ENCODE data around the gene RSPRY1. TPM values are rescaled to one million over a fixed set of nuclear protein-coding genes. Genes with fewer than 3 reads are reported as not detected.

The RSPRY1 gene
- total and polyA plus RNA-seq, 2 of the 4 experiments (the other 2 are of a cell fraction): 25.2 to 62.2 TPM

GRCh38 chr16:57242650-57243049 lies 56.5 kb downstream of the RSPRY1 start:
- Histone ChIP-seq H3K56ac (ENCODE audit: extremely low read depth, insufficient read depth, low read length) (no peak overlapping the region), H3K27ac (ENCODE audit: insufficient read depth, low read length) (no peak overlapping the region), H3K23ac (ENCODE audit: low read depth, low read length) (no peak overlapping the region), H2BK120ac (ENCODE audit: low read depth, low read length) (no peak overlapping the region), H3K4me2 (ENCODE audit: low read depth, low read length) (no peak overlapping the region), H3K4ac (ENCODE audit: low read depth, low read length) (no peak overlapping the region), H3K79me1 (ENCODE audit: low read depth in 1 of 2, low read length in 2 of 2) (peaks cover 0 to 22% of the 10 kb centered on the region in 2 experiments; a peak in 3 of 4 replicates), H3K9me3 (ENCODE audit: control insufficient read depth, insufficient read depth, low read length) (no peaks in the 10 kb centered on the region), H3K4me3 (ENCODE audit: insufficient read depth, low read depth, low read length) (no peak overlapping the region), H3K36me3 (ENCODE audit: control insufficient read depth, insufficient read depth, low read length) (peaks cover 2% of the 10 kb centered on the region), H3K4me1 (ENCODE audit: control insufficient read depth, insufficient read depth, low read length) (no peaks in the 10 kb centered on the region; the same call in 1 of the 2 replicates), H3K27me3 (ENCODE audit: control insufficient read depth, insufficient read depth, low read length) (no peaks in the 10 kb centered on the region), H2BK20ac (ENCODE audit: low read depth, low read length) (no peak overlapping the region), H2BK15ac (ENCODE audit: low read depth, low read length) (no peak overlapping the region), H3K18ac (ENCODE audit: low read depth, low read length) (no peak overlapping the region), H2BK5ac (ENCODE audit: low read depth, low read length, poor library complexity, severe bottlenecking) (no peak overlapping the region), H4K5ac (ENCODE audit: low read depth, low read length) (no peak overlapping the region), H4K8ac (ENCODE audit: low read depth in 2 of 2, low read length in 2 of 2) (no peak overlapping the region), H3K9ac (ENCODE audit: low read depth, low read length) (no peak overlapping the region), H2AK9ac (replicated peaks; ENCODE audit: low read depth, low read length, poor library complexity) (no peak overlapping the region), H2AK5ac (ENCODE audit: low read depth, low read length) (no peak overlapping the region), H4K91ac (ENCODE audit: insufficient read depth, low read depth, low read length) (no peak overlapping the region), H4K20me1 (ENCODE audit: insufficient read depth, low read length) (no peaks in the 10 kb centered on the region), H3K14ac (replicated peaks; ENCODE audit: low read depth, low read length) (no peak overlapping the region), H3K9me1 (ENCODE audit: insufficient read depth, low read length) (no peaks in the 10 kb centered on the region), H2AFZ (replicated peaks; ENCODE audit: low read length, poor library complexity) (no peak overlapping the region)
- ATAC-seq (ENCODE audit: low read depth): no peak
- BruUV-seq (replicated peaks): no TSS peak
- POLR2A ChIA-PET (ENCODE audit: unreplicated experiment): no interaction called here
- DNase-seq: no peak
- intact Hi-C loops (cut with micrococcal nuclease): no loop called here
- CTCF ChIA-PET: no interaction called here
- in situ Hi-C loops (cut with MboI; ENCODE audit: low sequenced_read_pairs): no loop called here
- no CpG with 5 or more reads among the region's 2 CpGs for WGBS, 2 experiments (ENCODE audit: extremely low coverage in 2 of 2, insufficient read length in 1 of 2)
- dilution Hi-C loops (cut with HindIII; ENCODE audit: low sequenced_read_pairs, unreplicated experiment): no loop called here
- TF ChIP-seq ELK1 (IDR thresholded peaks at IDR 0.05; ENCODE audit: borderline replicate concordance, low read depth, low read length): no peak
